H1 (cell line): ENCODE measurements around the gene RASGEF1C. TPM values are rescaled to one million over a fixed set of nuclear protein-coding genes. Genes with fewer than 3 reads are reported as not detected.
A peak's percentile ranks its signal among the peaks of the same experiment; 100 is the strongest.

Source experiments
- CTCF ChIA-PET: fragments of 300-600 bp; sonication (Branson Sonifier 250); formaldehyde crosslinking; loops from one replicate; lab custom pipeline; 2021; ENCODE audit not compliant: partially characterized antibody; lab: Charles Lee
- POLR2A ChIA-PET: fragments of 300-600 bp; sonication (Branson Sonifier 250); formaldehyde crosslinking; loops from one replicate; lab custom pipeline; 2021; ENCODE audit warnings: inconsistent platforms; ENCODE audit not compliant: partially characterized antibody; lab: Charles Lee
- DNase-seq, 2 experiments: peaks; one replicate each; pipeline versions ENCODE4 v3.0.0 to v3.0.0-alpha.2; 2010 to 2022; ENCODE audit warnings: low spot score in 2 of 2, low read depth in 1 of 2, mixed read lengths in 1 of 2
- FAIRE-seq: peaks from 2 replicates; lab custom pipeline; 2011; peaks lifted over from hg19 to GRCh38; lab: Jason Lieb, UNC
- H2AFZ ChIP-seq: 2 replicates; pipeline ENCODE4 v1.8.1; 2012; ENCODE audit warnings: low read length, inconsistent platforms
- H2AK5ac ChIP-seq: 2 replicates; pipeline ENCODE4 v1.6.1; 2013; ENCODE audit warnings: low read depth, low read length
- H2BK120ac ChIP-seq: replicated peaks from 2 replicates; pipeline ENCODE3; 2013; ENCODE audit warnings: low read depth, low read length, inconsistent platforms
- H2BK12ac ChIP-seq: 2 replicates; pipeline ENCODE4 v1.6.1; 2013; ENCODE audit warnings: low read depth, low read length
- H2BK15ac ChIP-seq: 2 replicates; pipeline ENCODE4 v1.6.1; 2013; ENCODE audit warnings: low read length
- H2BK20ac ChIP-seq: 2 replicates; pipeline ENCODE4 v1.6.1; 2013; ENCODE audit warnings: low read length
- H2BK5ac ChIP-seq: 2 replicates; pipeline ENCODE4 v1.6.1; 2013; ENCODE audit warnings: low read depth, low read length
- H3K14ac ChIP-seq: 2 replicates; pipeline ENCODE4 v1.6.1; 2013; ENCODE audit warnings: inconsistent platforms; ENCODE audit not compliant: insufficient read length
- H3K18ac ChIP-seq: 2 replicates; pipeline ENCODE4 v1.6.1; 2013; ENCODE audit warnings: low read length; ENCODE audit errors: extremely low read depth
- H3K23ac ChIP-seq: 2 replicates; pipeline ENCODE4 v1.6.1; 2013; ENCODE audit warnings: inconsistent platforms; ENCODE audit not compliant: insufficient read length
- H3K23me2 ChIP-seq: 2 replicates; pipeline ENCODE4 v1.6.1; 2013; ENCODE audit warnings: low read depth, low read length
- H3K27ac ChIP-seq: 2 replicates; pipeline ENCODE4 v1.6.1; 2011; ENCODE audit warnings: low read depth, low read length, inconsistent platforms
- H3K27me3 ChIP-seq, 4 experiments: replicated peaks in 1 of 4; 1 replicate in 1 of 4; 2 replicates in 3 of 4; pipeline versions ENCODE4 v1.6.1 to v1.8.1; 2011 to 2013; ENCODE audit warnings: low read length in 3 of 4, mild to moderate bottlenecking in 3 of 4, inconsistent platforms in 2 of 4, mixed read lengths in 2 of 4, moderate library complexity in 1 of 4; ENCODE audit not compliant: control insufficient read depth in 3 of 4, insufficient read depth in 3 of 4; ENCODE audit errors: extremely low read depth in 1 of 4
- H3K36me3 ChIP-seq, 4 experiments: 2 replicates each; pipeline versions ENCODE4 v1.6.1 to v1.8.1; 2011 to 2013; ENCODE audit warnings: mild to moderate bottlenecking in 4 of 4, low read length in 3 of 4, moderate library complexity in 2 of 4, control low read depth in 1 of 4, inconsistent platforms in 1 of 4; ENCODE audit not compliant: insufficient read depth in 4 of 4, control insufficient read depth in 2 of 4
- H3K4ac ChIP-seq: replicated peaks from 2 replicates; pipeline ENCODE3; 2013; ENCODE audit warnings: low read length, low read depth, mixed read lengths, inconsistent platforms; ENCODE audit not compliant: insufficient read length
- H3K4me1 ChIP-seq, 4 experiments: replicated peaks in 1 of 4; 1 replicate in 1 of 4; 2 replicates in 3 of 4; pipeline versions ENCODE4 v1.6.1 to v1.8.1; 2011 to 2013; ENCODE audit warnings: low read length in 3 of 4, inconsistent platforms in 2 of 4, mixed read lengths in 1 of 4; ENCODE audit not compliant: insufficient read depth in 4 of 4, control insufficient read depth in 3 of 4
- H3K4me2 ChIP-seq, 2 experiments: 2 replicates each; pipeline versions ENCODE4 v1.6.1 to v1.8.1; 2011 to 2013; ENCODE audit warnings: low read depth in 2 of 2, low read length in 2 of 2, control low read depth in 1 of 2, inconsistent platforms in 1 of 2, mild to moderate bottlenecking in 1 of 2; ENCODE audit not compliant: insufficient read depth in 1 of 2
- H3K4me3 ChIP-seq, 4 experiments: fragments of 200-600, 300-600 bp in 1 of 4; sonication (generic), shearing (Covaris generic), sonication (Bioruptor Twin) in 1 of 4; 2 replicates each; pipeline versions ENCODE4 v1.5.1 to v1.8.1; 2011 to 2016; ENCODE audit warnings: low read length in 4 of 4, low read depth in 3 of 4, control low read depth in 2 of 4, inconsistent platforms in 2 of 4, mild to moderate bottlenecking in 2 of 4, mixed read lengths in 1 of 4, moderate library complexity in 1 of 4; ENCODE audit not compliant: insufficient read depth in 2 of 4; ENCODE audit errors: extremely low read depth in 1 of 4
- H3K56ac ChIP-seq: replicated peaks from 2 replicates; pipeline ENCODE3; 2013; ENCODE audit warnings: low read depth, mild to moderate bottlenecking, mixed read lengths, low read length, inconsistent platforms; ENCODE audit not compliant: insufficient read length
- H3K79me1 ChIP-seq: 2 replicates; pipeline ENCODE4 v1.6.1; 2013; ENCODE audit warnings: low read depth, low read length, control low read depth
- H3K79me2 ChIP-seq, 2 experiments: 2 replicates each; pipeline versions ENCODE4 v1.6.1 to v1.8.1; 2012 to 2013; ENCODE audit warnings: low read length in 2 of 2, mild to moderate bottlenecking in 2 of 2, inconsistent platforms in 1 of 2; ENCODE audit not compliant: insufficient read depth in 2 of 2, control insufficient read depth in 1 of 2
- H3K9ac ChIP-seq, 4 experiments: replicated peaks in 1 of 4; 1 replicate in 1 of 4; 2 replicates in 3 of 4; pipeline versions ENCODE4 v1.6.1 to v1.8.1; 2011 to 2013; ENCODE audit warnings: low read depth in 3 of 4, low read length in 3 of 4, control low read depth in 2 of 4, mild to moderate bottlenecking in 2 of 4, moderate library complexity in 2 of 4, inconsistent platforms in 1 of 4; ENCODE audit errors: extremely low read depth in 1 of 4
- H3K9me3 ChIP-seq, 2 experiments: 2 replicates each; pipeline versions ENCODE4 v1.6.1 to v1.8.1; 2012 to 2013; ENCODE audit warnings: mild to moderate bottlenecking in 2 of 2, moderate library complexity in 2 of 2, control low read depth in 1 of 2, inconsistent platforms in 1 of 2, low read depth in 1 of 2, low read length in 1 of 2, mixed read lengths in 1 of 2; ENCODE audit not compliant: insufficient read depth in 2 of 2
- H4K20me1 ChIP-seq, 2 experiments: replicated peaks in 1 of 2; 2 replicates each; pipeline versions ENCODE3 to v1.8.1; 2011 to 2013; ENCODE audit warnings: inconsistent platforms in 2 of 2, low read length in 2 of 2, mild to moderate bottlenecking in 1 of 2; ENCODE audit not compliant: insufficient read depth in 2 of 2, control insufficient read depth in 1 of 2
- H4K5ac ChIP-seq: 2 replicates; pipeline ENCODE4 v1.6.1; 2013; ENCODE audit warnings: low read length, low read depth, mixed read lengths, inconsistent platforms; ENCODE audit not compliant: insufficient read length
- H4K8ac ChIP-seq: 2 replicates; pipeline ENCODE4 v1.8.0; 2013; ENCODE audit warnings: mild to moderate bottlenecking, moderate library complexity, low read length, inconsistent platforms; ENCODE audit not compliant: insufficient read depth; ENCODE audit errors: extremely low read depth
- H4K91ac ChIP-seq: replicated peaks from 2 replicates; pipeline ENCODE3; 2013; ENCODE audit warnings: low read length, mixed read lengths, inconsistent platforms; ENCODE audit not compliant: insufficient read length
- ATF3 ChIP-seq: IDR thresholded peaks from 2 replicates; pipeline ENCODE4 v1.6.1; 2011; ENCODE audit warnings: low read depth, mild to moderate bottlenecking, low read length; ENCODE audit not compliant: insufficient read depth
- BACH1 ChIP-seq: IDR thresholded peaks from 2 replicates; pipeline ENCODE4 v1.6.1; 2012; ENCODE audit warnings: low read length, improper control_type of control experiment
- EP300 ChIP-seq, 2 experiments: IDR thresholded peaks; 1 replicate in 1 of 2; 2 replicates in 1 of 2; pipeline ENCODE4 v1.6.1; 2011 to 2012; ENCODE audit warnings: low read depth in 2 of 2, low read length in 2 of 2, mild to moderate bottlenecking in 2 of 2, borderline replicate concordance in 1 of 2, inconsistent platforms in 1 of 2, moderate library complexity in 1 of 2
- FOSL1 ChIP-seq: IDR thresholded peaks from 2 replicates; pipeline ENCODE4 v1.6.1; 2011; ENCODE audit warnings: mild to moderate bottlenecking, low read depth, low read length, moderate library complexity; ENCODE audit not compliant: insufficient read depth
- HDAC2 ChIP-seq, 2 experiments: fragments of 300-600 bp in 1 of 2; sonication (generic) in 1 of 2; IDR thresholded peaks; 2 replicates each; pipeline ENCODE4 v1.6.1; 2011 to 2012; ENCODE audit warnings: low read depth in 2 of 2, low read length in 2 of 2, mild to moderate bottlenecking in 2 of 2, moderate library complexity in 2 of 2, borderline replicate concordance in 1 of 2, inconsistent platforms in 1 of 2
- JUN ChIP-seq: IDR thresholded peaks from 2 replicates; pipeline ENCODE4 v1.6.1; 2011; ENCODE audit warnings: low read depth, mild to moderate bottlenecking, improper control_type of control experiment, low read length
- KDM4A ChIP-seq: IDR thresholded peaks from one replicate; pipeline ENCODE4 v1.7.1; 2012; ENCODE audit warnings: low read depth, mild to moderate bottlenecking, moderate library complexity, low read length, inconsistent platforms; ENCODE audit not compliant: severe bottlenecking
- PHF8 ChIP-seq: fragments of 200-600 bp; sonication (generic); conservative IDR thresholded peaks from 2 replicates; pipeline ENCODE4 v1.7.1; 2012; ENCODE audit warnings: low read depth, mild to moderate bottlenecking, inconsistent platforms, low read length, moderate library complexity
- SP1 ChIP-seq: IDR thresholded peaks from 2 replicates; pipeline ENCODE4 v1.6.1; 2011; ENCODE audit warnings: low read depth, low read length
- TBP ChIP-seq: IDR thresholded peaks from 2 replicates; pipeline ENCODE4 v1.6.1; 2011; ENCODE audit warnings: low read depth, low read length, improper control_type of control experiment
- WGBS, 2 experiments: shearing (Covaris generic) in 1 of 2; methylation state at CpG; one replicate each; pipeline versions ENCODE4 v1.1.6 to v1.1.7; 2013 to 2015; ENCODE audit warnings: low lambda C conversion rate in 2 of 2, mixed read lengths in 2 of 2, inconsistent platforms in 1 of 2, low coverage in 1 of 2, missing lambda C conversion rate in 1 of 2; ENCODE audit not compliant: insufficient replicate concordance in 2 of 2, insufficient coverage in 1 of 2, insufficient read length in 1 of 2; ENCODE audit errors: extremely low coverage in 1 of 2, missing lambda C conversion rate in 1 of 2; 5-methylcytosine and 5-hydroxymethylcytosine counted together
- polyA plus RNA-seq, 7 experiments: library from polyadenylated mRNA; depleted of rRNA in 3 of 7; stranded (reverse) in 5 of 7; unstranded in 2 of 7; fragments of >200 nt in 5 of 7; fragments of 200-250 nt in 2 of 7; gene quantifications; 1 replicate in 5 of 7; 2 replicates in 1 of 7; 4 replicates in 1 of 7; pipeline versions ENCODE4 v1.2.1 to v1.2.3, GENCODE V29; 2011 to 2013; ENCODE audit warnings: missing spikeins in 2 of 7, mixed read lengths in 2 of 7
- total RNA-seq: library from RNA; stranded (reverse); fragmentation: NEBNext Ultra II Directional; extraction: Animal tissue kit (Norgen Biotek cat#: 25700); gene quantifications from 2 replicates; pipeline ENCODE4 v1.2.1, GENCODE V29; 2021

Gene RASGEF1C
- total and polyA plus RNA-seq, 2 of the 8 experiments (the other 6 are each of a cell fraction or from before 2014, with no cell fraction given) = 0.26 to 0.61 TPM

- H3K9ac ChIP-seq = no peak overlapping the region
- CTCF ChIA-PET = interaction anchor here (1.2 to 1.7 kb wide), 3 partner anchors 13 to 47 kb away, joined by 3 to 5 read pairs (median 3); no protein-coding TSS in a partner anchor
- no peak for FAIRE-seq
Measured at GRCh38 chr5:180068519-180069090, 140.4 kb downstream of the RASGEF1C start.

More at GRCh38 chr5:180068519-180069090, 140.4 kb downstream of the RASGEF1C start:
- H3K4me3 ChIP-seq = peak overlapping the region in 1 of 4 experiments; percentile 93; a peak in 2 of 8 replicates
- no peak overlapping the region for H2AFZ ChIP-seq
- no peak overlapping the region for H2BK120ac ChIP-seq
- H4K20me1 ChIP-seq = peaks cover 2 to 10% of the 10 kb centered on the region in 2 experiments
- peaks cover 6 to 15% (median 12%) of the 10 kb centered on the region in 4 experiments for H3K27me3 ChIP-seq
- H2BK15ac ChIP-seq = no peak overlapping the region
- peaks cover 21 to 77% of the 10 kb centered on the region in 2 experiments for H3K79me2 ChIP-seq
- peak overlapping the region; percentile 55 for H4K5ac ChIP-seq
- peaks cover 8 to 12% of the 10 kb centered on the region in 2 experiments for H3K9me3 ChIP-seq
- peaks cover 14% of the 10 kb centered on the region for H3K23me2 ChIP-seq
- no peak for TF ChIP-seq PHF8
- no peak for TF ChIP-seq JUN
- no peak for TF ChIP-seq EP300 (IDR thresholded peaks at IDR 0.05; ENCODE audit: borderline replicate concordance in 1 of 2, low read depth in 2 of 2, low read length in 2 of 2)
- TF ChIP-seq SP1 = no peak
- no peak for TF ChIP-seq FOSL1
- no peak for TF ChIP-seq HDAC2 (IDR thresholded peaks at IDR 0.05; ENCODE audit: borderline replicate concordance in 1 of 2, low read depth in 2 of 2, low read length in 2 of 2)
- no peak for TF ChIP-seq TBP
- TF ChIP-seq KDM4A = no peak
- no peak for TF ChIP-seq BACH1
- no peak for TF ChIP-seq ATF3
- TF ChIP-seq, all 59 proteins: peak for 0
- peaks cover 6% of the 10 kb centered on the region for H3K79me1 ChIP-seq
- H3K4me2 ChIP-seq = peak overlapping the region; percentile 29 to 88; a peak in 3 of 4 replicates
- peaks cover 2 to 11% (median 8%) of the 10 kb centered on the region in 4 experiments; a peak in 4 of 7 replicates for H3K4me1 ChIP-seq
- H3K4ac ChIP-seq = no peak overlapping the region
- no peak overlapping the region for H3K14ac ChIP-seq
- no peak overlapping the region for H4K8ac ChIP-seq
- H3K36me3 ChIP-seq = peaks cover 0 to 5% (median 0%) of the 10 kb centered on the region in 4 experiments; a peak in 1 of 8 replicates
- no peak overlapping the region for H2BK20ac ChIP-seq
- H3K27ac ChIP-seq = no peak overlapping the region
- H3K56ac ChIP-seq = no peak overlapping the region
- H3K23ac ChIP-seq = no peak overlapping the region
- WGBS, 2 experiments = 71 to 100% methylated on average over 1 to 6 of the region's 6 CpGs
- POLR2A ChIA-PET = interaction anchor here (1.0 to 1.4 kb wide), 2 partner anchors 15 to 39 kb away, joined by 3 to 4 read pairs; no protein-coding TSS in a partner anchor
- H2BK12ac ChIP-seq = no peak overlapping the region
- no peak overlapping the region for H2BK5ac ChIP-seq
- no peak overlapping the region for H2AK5ac ChIP-seq
- H4K91ac ChIP-seq = no peak overlapping the region
- DNase-seq = no peak
- H3K18ac ChIP-seq = no peak overlapping the region
